PC-3 (cell line): ENCODE data around the gene KCTD10. TPM values are rescaled to one million over a fixed set of nuclear protein-coding genes. Genes with fewer than 3 reads are reported as not detected.

Experiments
- ATAC-seq: fragments of 200-7000 bp; cut with Tn5 transposase; 2 replicates; pipeline ENCODE4 v1.9.1; 2020; ENCODE audit warnings: mild to moderate bottlenecking, moderate library complexity
- BruUV-seq: library from RNA; stranded (reverse); fragments of 400-500 nt; replicated peaks from 2 replicates; lab custom pipeline; 2021; lab: Mats Ljungman, UMichigan
- CTCF ChIA-PET: fragments of 300-600 bp; sonication (Branson Sonifier 250); formaldehyde crosslinking; loops from one replicate; lab custom pipeline; 2022; ENCODE audit warnings: antibody characterized with exemption; lab: Charles Lee
- POLR2A ChIA-PET: fragments of 300-600 bp; sonication (Branson Sonifier 250); formaldehyde crosslinking; loops from one replicate; lab custom pipeline; 2022; ENCODE audit warnings: antibody characterized with exemption; ENCODE audit not compliant: unreplicated experiment; lab: Charles Lee
- DNase-seq: peaks from one replicate; pipeline ENCODE4 v3.0.0-alpha.2; 2015
- H2AFZ ChIP-seq: fragments of 300-600 bp; sonication (generic); 2 replicates; pipeline ENCODE4 v1.6.0; 2016; ENCODE audit warnings: antibody characterized with exemption, low read length
- H3F3A ChIP-seq: fragments of 300-600 bp; sonication (generic); one replicate; pipeline ENCODE4 v1.6.0; 2017; ENCODE audit warnings: antibody characterized with exemption, low read length, control low read depth, mild to moderate bottlenecking; ENCODE audit not compliant: unreplicated experiment
- H3K27ac ChIP-seq: fragments of 300-600 bp; sonication (generic); 2 replicates; pipeline ENCODE4 v1.5.1; 2016; ENCODE audit warnings: mild to moderate bottlenecking, low read length
- H3K27me3 ChIP-seq: fragments of 300-600 bp; sonication (generic); 2 replicates; pipeline ENCODE4 v1.6.1; 2016; ENCODE audit warnings: low read length, mixed read lengths
- H3K36me3 ChIP-seq: fragments of 300-600 bp; sonication (generic); 2 replicates; pipeline ENCODE4 v1.6.1; 2016; ENCODE audit warnings: low read depth, mixed run types, low read length, mixed read lengths
- H3K4me1 ChIP-seq: fragments of 300-600 bp; sonication (generic); 2 replicates; pipeline ENCODE4 v1.5.1; 2016; ENCODE audit warnings: low read length; ENCODE audit not compliant: insufficient read depth
- H3K4me2 ChIP-seq: fragments of 300-600 bp; sonication (generic); 2 replicates; pipeline ENCODE4 v1.6.0; 2016; ENCODE audit warnings: low read length
- H3K4me3 ChIP-seq: fragments of 300-600 bp; sonication (generic); 2 replicates; pipeline ENCODE4 v1.5.1; 2016; ENCODE audit warnings: mild to moderate bottlenecking, low read length, mixed read lengths
- H3K79me2 ChIP-seq: fragments of 300-600 bp; sonication (generic); 2 replicates; pipeline ENCODE4 v1.6.1; 2017; ENCODE audit warnings: low read length, mixed read lengths
- H3K9ac ChIP-seq: fragments of 300-600 bp; sonication (generic); 2 replicates; pipeline ENCODE4 v1.6.0; 2016; ENCODE audit warnings: mild to moderate bottlenecking, low read length
- H3K9me2 ChIP-seq: fragments of 300-600 bp; sonication (generic); replicated peaks from 2 replicates; pipeline ENCODE4 v1.6.1; 2016; ENCODE audit warnings: mixed run types, low read length, mixed read lengths
- H3K9me3 ChIP-seq: fragments of 300-600 bp; sonication (generic); 2 replicates; pipeline ENCODE4 v1.6.1; 2016; ENCODE audit warnings: low read length, mixed read lengths
- H4K20me1 ChIP-seq: fragments of 300-600 bp; sonication (generic); 2 replicates; pipeline ENCODE4 v1.6.1; 2016; ENCODE audit warnings: low read length, mixed read lengths
- EZH2 ChIP-seq: fragments of 300-600 bp; sonication (generic); IDR thresholded peaks from one replicate; pipeline ENCODE4 v1.6.1; 2017; ENCODE audit warnings: antibody characterized with exemption, mild to moderate bottlenecking, low read length; ENCODE audit not compliant: unreplicated experiment
- EZH2phosphoT487 ChIP-seq: fragments of 300-600 bp; sonication (generic); IDR thresholded peaks from 2 replicates; pipeline ENCODE4 v1.6.1; 2018; ENCODE audit warnings: mild to moderate bottlenecking, antibody characterized with exemption, low read length, borderline replicate concordance
- intact Hi-C: fragments of 100-400 bp; cut with micrococcal nuclease; formaldehyde crosslinking; loops from 2 replicates; pipeline ENCODE4 v1.9.0; 2023
- total RNA-seq: library from RNA; depleted of rRNA; stranded (reverse); fragments of >200 nt; gene quantifications from 2 replicates; pipeline ENCODE4 v1.2.3, GENCODE V29; 2014
- TF ChIP-seq, protein P1 (sequence below): fragments of 300-600 bp; sonication (generic); conservative IDR thresholded peaks from 2 replicates; pipeline ENCODE4 v1.5.1; 2017; ENCODE audit warnings: antibody characterized with exemption, low read depth, mild to moderate bottlenecking, low read length

KCTD10 gene
- total RNA-seq, 1 experiment from 2014 or later = 42.3 TPM

DNA sequence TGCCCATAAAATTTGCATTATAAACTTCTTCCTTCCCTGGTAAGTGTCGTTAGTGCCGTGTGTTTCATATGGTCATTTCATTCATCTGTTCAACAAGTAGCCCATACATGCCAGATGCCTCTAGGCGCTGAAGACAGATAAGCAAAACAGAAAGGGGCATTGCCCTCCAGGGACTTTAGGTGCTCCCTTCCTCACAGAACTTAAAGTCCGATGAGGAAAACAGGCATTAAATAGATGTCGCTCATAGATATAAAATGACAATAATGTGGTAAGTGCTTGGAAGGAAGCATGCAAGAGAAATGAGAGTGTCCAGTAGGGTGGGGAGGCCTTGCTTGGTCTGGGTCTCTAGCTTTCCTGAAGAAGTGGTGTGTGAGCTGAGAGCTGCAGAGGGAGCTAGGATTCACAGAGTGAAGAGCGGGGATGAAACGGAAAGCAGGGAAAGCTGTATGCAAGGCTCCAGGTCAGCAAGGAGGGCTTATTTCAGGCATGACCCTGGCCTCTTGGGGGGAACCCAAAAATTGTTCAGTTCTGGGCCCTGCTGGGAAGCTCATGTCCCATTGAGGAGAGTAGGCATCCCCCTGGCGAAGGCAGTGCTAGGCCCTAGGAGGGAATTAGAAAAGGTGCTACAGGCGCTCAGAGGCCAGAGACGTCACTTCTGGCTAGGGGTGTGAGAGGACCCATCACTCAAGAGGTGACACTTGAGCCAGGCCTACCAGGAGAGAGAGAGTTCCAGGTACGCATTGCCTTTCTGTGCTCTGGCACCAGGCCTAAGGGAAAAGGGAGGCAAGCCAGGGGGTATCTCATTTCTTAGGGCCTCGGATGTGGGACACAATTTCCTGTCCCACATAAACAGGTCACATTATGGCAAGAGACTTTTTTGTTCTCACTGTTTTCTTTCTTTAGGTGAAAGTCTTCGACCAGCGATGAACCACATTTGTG, 12.2 kb upstream of the KCTD10 start:
- intact Hi-C loops = no loop called here
- H3K79me2 ChIP-seq = no peaks in the 10 kb centered on the region
- ATAC-seq (no peak), DNase-seq (no peak)
- no peaks in the 10 kb centered on the region for H3K9me2 ChIP-seq
- H3K27me3 ChIP-seq = no peaks in the 10 kb centered on the region
- peaks cover 57% of the 10 kb centered on the region for H3K36me3 ChIP-seq
- no peaks in the 10 kb centered on the region for H4K20me1 ChIP-seq
- no peak for TF ChIP-seq EZH2
- TF ChIP-seq EZH2phosphoT487 = no peak
- TF ChIP-seq, protein P1, sequence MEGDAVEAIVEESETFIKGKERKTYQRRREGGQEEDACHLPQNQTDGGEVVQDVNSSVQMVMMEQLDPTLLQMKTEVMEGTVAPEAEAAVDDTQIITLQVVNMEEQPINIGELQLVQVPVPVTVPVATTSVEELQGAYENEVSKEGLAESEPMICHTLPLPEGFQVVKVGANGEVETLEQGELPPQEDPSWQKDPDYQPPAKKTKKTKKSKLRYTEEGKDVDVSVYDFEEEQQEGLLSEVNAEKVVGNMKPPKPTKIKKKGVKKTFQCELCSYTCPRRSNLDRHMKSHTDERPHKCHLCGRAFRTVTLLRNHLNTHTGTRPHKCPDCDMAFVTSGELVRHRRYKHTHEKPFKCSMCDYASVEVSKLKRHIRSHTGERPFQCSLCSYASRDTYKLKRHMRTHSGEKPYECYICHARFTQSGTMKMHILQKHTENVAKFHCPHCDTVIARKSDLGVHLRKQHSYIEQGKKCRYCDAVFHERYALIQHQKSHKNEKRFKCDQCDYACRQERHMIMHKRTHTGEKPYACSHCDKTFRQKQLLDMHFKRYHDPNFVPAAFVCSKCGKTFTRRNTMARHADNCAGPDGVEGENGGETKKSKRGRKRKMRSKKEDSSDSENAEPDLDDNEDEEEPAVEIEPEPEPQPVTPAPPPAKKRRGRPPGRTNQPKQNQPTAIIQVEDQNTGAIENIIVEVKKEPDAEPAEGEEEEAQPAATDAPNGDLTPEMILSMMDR = no peak
- BruUV-seq = no TSS peak
- H3K27ac ChIP-seq = no peak overlapping the region
- no peak overlapping the region for H2AFZ ChIP-seq
- no peaks in the 10 kb centered on the region for H3K9me3 ChIP-seq
- H3K4me2 ChIP-seq = no peak overlapping the region
- ChIA-PET POLR2A (no interaction called here), CTCF (no interaction called here)
- H3F3A ChIP-seq = no peaks in the 10 kb centered on the region
- H3K9ac ChIP-seq = no peak overlapping the region
- no peak overlapping the region for H3K4me3 ChIP-seq
- H3K4me1 ChIP-seq = no peaks in the 10 kb centered on the region

DNA sequence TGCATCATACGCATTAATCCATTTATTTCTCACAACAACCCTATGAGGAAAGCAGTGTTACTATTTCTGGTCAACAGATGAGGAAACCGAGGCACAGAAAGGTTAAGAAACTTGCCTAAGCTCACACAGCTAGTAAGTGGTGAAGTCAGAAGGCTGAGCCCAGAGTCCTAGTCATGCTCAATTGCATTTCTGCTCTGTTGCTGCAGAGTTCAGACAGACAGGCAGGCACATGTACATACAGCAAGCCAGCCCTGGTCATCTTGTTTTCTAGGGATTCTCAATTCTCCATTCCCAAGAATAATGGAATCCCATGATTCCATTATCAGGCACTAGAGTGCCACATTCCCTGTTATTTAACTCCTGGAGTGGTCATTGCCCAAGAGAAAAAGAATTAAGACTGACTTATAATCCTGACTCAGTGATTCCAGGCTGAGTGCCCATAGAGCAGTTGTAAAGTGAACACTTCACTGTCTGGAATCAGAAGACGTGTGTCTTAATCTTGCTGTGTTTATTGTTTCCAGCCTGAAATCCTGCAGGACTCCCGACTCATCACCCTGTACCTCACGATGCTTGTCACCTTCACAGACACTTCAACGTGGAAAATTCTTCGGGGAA, 11.1 kb upstream of the KCTD10 start:
- no peak overlapping the region for H3K9ac ChIP-seq
- H3F3A ChIP-seq = no peaks in the 10 kb centered on the region
- TF ChIP-seq, protein P1 = no peak
- TF ChIP-seq EZH2phosphoT487 = no peak
- TF ChIP-seq EZH2 = no peak
- peaks cover 67% of the 10 kb centered on the region for H3K36me3 ChIP-seq
- H3K9me3 ChIP-seq = no peaks in the 10 kb centered on the region
- no peak overlapping the region for H2AFZ ChIP-seq
- POLR2A ChIA-PET = no interaction called here
- no peak overlapping the region for H3K27ac ChIP-seq
- H3K27me3 ChIP-seq = no peaks in the 10 kb centered on the region
- H3K79me2 ChIP-seq = no peaks in the 10 kb centered on the region
- H3K9me2 ChIP-seq = no peaks in the 10 kb centered on the region
- DNase-seq (no peak), ATAC-seq (no peak)
- intact Hi-C loops = no loop called here
- BruUV-seq = no TSS peak
- H3K4me2 ChIP-seq = no peak overlapping the region
- H4K20me1 ChIP-seq = no peaks in the 10 kb centered on the region
- no peak overlapping the region for H3K4me3 ChIP-seq
- H3K4me1 ChIP-seq = no peaks in the 10 kb centered on the region
- CTCF ChIA-PET = no interaction called here
